ENCODE measurements around the gene ARVCF. TPM values are rescaled to one million over a fixed set of nuclear protein-coding genes. Genes with fewer than 3 reads are reported as not detected.
A peak's percentile ranks its signal among the peaks of the same experiment; 100 is the strongest.

The ARVCF gene
- polyA plus RNA-seq, 3 donors: 27.0 to 35.2 (median 29.6) TPM

- DNase-seq: no peak
Measured at GRCh38 chr22:20032407-20032991, 15.9 kb upstream of the ARVCF start.

GRCh38 chr22:20031732-20032406 lies 15.2 kb upstream of the ARVCF start:
- DNase-seq: no peak

GRCh38 chr22:20029550-20030225 lies 13.1 kb upstream of the ARVCF start:
- no peak for DNase-seq

- no peak for DNase-seq
Measured at GRCh38 chr22:20028855-20029549, 12.4 kb upstream of the ARVCF start.

GRCh38 chr22:20027966-20028854 lies 11.6 kb upstream of the ARVCF start:
- no peak for DNase-seq

- no peak for DNase-seq
Measured at GRCh38 chr22:20026996-20027601, 10.5 kb upstream of the ARVCF start.

GRCh38 chr22:20026204-20026908 lies 9.7 kb upstream of the ARVCF start:
- DNase-seq: no peak

- DNase-seq: no peak
Measured at GRCh38 chr22:20025401-20026203, 9.0 kb upstream of the ARVCF start.

- no peak for DNase-seq
Measured at GRCh38 chr22:20024650-20025397, 8.2 kb upstream of the ARVCF start.

- DNase-seq: no peak
Measured at GRCh38 chr22:20024225-20024624, 7.6 kb upstream of the ARVCF start.

GRCh38 chr22:20022978-20023613 lies 6.5 kb upstream of the ARVCF start:
- no peak for DNase-seq

GRCh38 chr22:20022231-20022977 lies 5.8 kb upstream of the ARVCF start:
- DNase-seq: no peak

GRCh38 chr22:20021196-20022181 lies 4.9 kb upstream of the ARVCF start:
- no peak for DNase-seq

- DNase-seq: peak; percentile 90
Measured at GRCh38 chr22:20020533-20021195, 4.0 kb upstream of the ARVCF start, which contains the start of gene TANGO2. TSS of gene TANGO2 (plus strand) at chr22:20021110. CDS start at chr22:20036799, 15,689 bp downstream.
